Measurements from ENCODE around the gene SLIT3.

DNA sequence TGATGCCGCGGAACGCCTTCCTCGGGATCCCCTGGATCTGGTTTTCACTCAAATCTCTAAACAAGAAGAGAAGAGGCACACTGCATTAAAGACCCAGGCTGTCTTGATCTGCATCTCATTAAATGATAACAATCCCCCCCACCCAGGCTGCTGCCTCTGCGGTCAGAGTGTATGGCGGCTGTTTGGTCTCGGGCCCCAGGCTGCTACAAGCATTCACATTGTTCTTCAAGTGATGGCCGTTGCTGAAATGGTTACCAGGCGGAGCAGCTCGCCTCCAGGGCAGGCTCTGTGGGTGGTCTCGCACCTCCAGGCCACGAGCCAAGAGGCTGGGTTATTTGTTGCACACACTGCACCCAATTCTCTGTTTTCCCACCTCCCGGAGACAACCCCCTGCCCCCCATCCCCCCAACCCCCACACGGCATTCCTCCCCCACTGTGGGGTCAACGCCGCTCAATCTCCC, 417.6 kb downstream of the SLIT3 start:
- TF ChIP-seq, protein P1, sequence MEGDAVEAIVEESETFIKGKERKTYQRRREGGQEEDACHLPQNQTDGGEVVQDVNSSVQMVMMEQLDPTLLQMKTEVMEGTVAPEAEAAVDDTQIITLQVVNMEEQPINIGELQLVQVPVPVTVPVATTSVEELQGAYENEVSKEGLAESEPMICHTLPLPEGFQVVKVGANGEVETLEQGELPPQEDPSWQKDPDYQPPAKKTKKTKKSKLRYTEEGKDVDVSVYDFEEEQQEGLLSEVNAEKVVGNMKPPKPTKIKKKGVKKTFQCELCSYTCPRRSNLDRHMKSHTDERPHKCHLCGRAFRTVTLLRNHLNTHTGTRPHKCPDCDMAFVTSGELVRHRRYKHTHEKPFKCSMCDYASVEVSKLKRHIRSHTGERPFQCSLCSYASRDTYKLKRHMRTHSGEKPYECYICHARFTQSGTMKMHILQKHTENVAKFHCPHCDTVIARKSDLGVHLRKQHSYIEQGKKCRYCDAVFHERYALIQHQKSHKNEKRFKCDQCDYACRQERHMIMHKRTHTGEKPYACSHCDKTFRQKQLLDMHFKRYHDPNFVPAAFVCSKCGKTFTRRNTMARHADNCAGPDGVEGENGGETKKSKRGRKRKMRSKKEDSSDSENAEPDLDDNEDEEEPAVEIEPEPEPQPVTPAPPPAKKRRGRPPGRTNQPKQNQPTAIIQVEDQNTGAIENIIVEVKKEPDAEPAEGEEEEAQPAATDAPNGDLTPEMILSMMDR (IDR thresholded peaks at IDR 0.05; ENCODE audit: low read depth, low read length, poor library complexity, severe bottlenecking), result no peak
- no peak for TF ChIP-seq EZH2phosphoT487 (IDR thresholded peaks at IDR 0.05; ENCODE audit: borderline replicate concordance, low read length)

Data from DOHH2 (cell line).